GM19455 (cell line): ENCODE data around the gene TACC2.

ENCODE experiments used
- ATAC-seq: cut with Tn5 transposase; IDR thresholded peaks from one replicate; pipeline ENCODE4 v1.9.1; 2021; ENCODE audit not compliant: unreplicated experiment

TACC2 gene

GRCh38 chr10:122029499-122030199 lies 40.7 kb downstream of the TACC2 start:
- ATAC-seq: no peak

GRCh38 chr10:122030200-122030552 lies 41.2 kb downstream of the TACC2 start:
- no peak for ATAC-seq

GRCh38 chr10:122033224-122033926 lies 44.4 kb downstream of the TACC2 start:
- no peak for ATAC-seq

- ATAC-seq: no peak
Observed at GRCh38 chr10:122034149-122034756, 45.3 kb downstream of the TACC2 start.

GRCh38 chr10:122040786-122041185 lies 51.8 kb downstream of the TACC2 start:
- no peak for ATAC-seq

- no peak for ATAC-seq
Observed at GRCh38 chr10:122042836-122043235, 53.9 kb downstream of the TACC2 start.

GRCh38 chr10:122044045-122044661 lies 55.2 kb downstream of the TACC2 start:
- ATAC-seq: no peak

- no peak for ATAC-seq
Observed at GRCh38 chr10:122044713-122045112, 55.8 kb downstream of the TACC2 start.

GRCh38 chr10:122045212-122045611 lies 56.2 kb downstream of the TACC2 start:
- ATAC-seq: no peak

GRCh38 chr10:122047560-122047959 lies 58.6 kb downstream of the TACC2 start:
- no peak for ATAC-seq

GRCh38 chr10:122049076-122049475 lies 60.1 kb downstream of the TACC2 start:
- no peak for ATAC-seq

- ATAC-seq: no peak
Observed at GRCh38 chr10:122050311-122050710, 61.3 kb downstream of the TACC2 start.

GRCh38 chr10:122050811-122051210 lies 61.8 kb downstream of the TACC2 start:
- no peak for ATAC-seq

- no peak for ATAC-seq
Observed at GRCh38 chr10:122051609-122052385, 62.8 kb downstream of the TACC2 start.

- ATAC-seq: no peak
Observed at GRCh38 chr10:122052701-122053100, 63.7 kb downstream of the TACC2 start.

- no peak for ATAC-seq
Observed at GRCh38 chr10:122053314-122053713, 64.4 kb downstream of the TACC2 start.

- ATAC-seq: no peak
Observed at GRCh38 chr10:122054048-122055025, 65.4 kb downstream of the TACC2 start.

- no peak for ATAC-seq
Observed at GRCh38 chr10:122055252-122055651, 66.3 kb downstream of the TACC2 start.

GRCh38 chr10:122056431-122057094 lies 67.6 kb downstream of the TACC2 start:
- ATAC-seq: no peak
